B cell (primary cell): ENCODE data around the gene CHTOP.

Source experiments
- CTCF ChIP-seq: fragments of 200-600 bp; IDR thresholded peaks from one replicate; pipeline ENCODE4 v1.8.0; 2022; ENCODE audit warnings: antibody characterized with exemption, mild to moderate bottlenecking
- EZH2 ChIP-seq: IDR thresholded peaks from 2 replicates; pipeline ENCODE4 v1.6.1; 2012; ENCODE audit warnings: borderline replicate concordance, low read depth, mild to moderate bottlenecking, moderate library complexity, low read length; ENCODE audit not compliant: insufficient read depth, poor library complexity, severe bottlenecking

GRCh38 chr1:153648000-153648643 lies 14.3 kb downstream of the CHTOP start:
- TF ChIP-seq CTCF (no peak), EZH2 (no peak)
